Left renal cortex interstitium (tissue), 4 donors: Measurements from ENCODE around the gene EIF4A3. TPM values are rescaled to one million over a fixed set of nuclear protein-coding genes. Genes with fewer than 3 reads are reported as not detected.

ENCODE experiments used
- DNase-seq, 4 donors: peaks; one replicate each; pipeline ENCODE4 v3.0.0-alpha.2; 2013; ENCODE audit warnings: low read depth in 4 of 4, low spot score in 2 of 4, missing footprints in 1 of 4
- polyA plus RNA-seq, 4 donors: library from polyadenylated mRNA; unstranded; fragments of 120-200 nt; gene quantifications; one replicate each; pipeline ENCODE4 v1.2.1, GENCODE V29; 2013; ENCODE audit not compliant: insufficient read length in 4 of 4

The EIF4A3 gene
- 100 to 1,000 TPM; 111 to 125 (median 115) TPM for polyA plus RNA-seq

- DNase-seq = peak; percentile 92 to 99 (median 98)
Measured at GRCh38 chr17:80147035-80147822, at the start of gene EIF4A3. Gene EIF4A3, minus strand, starts transcription at chr17:80147128. Its CDS starts 167 bp downstream, at chr17:80146961.

DNA sequence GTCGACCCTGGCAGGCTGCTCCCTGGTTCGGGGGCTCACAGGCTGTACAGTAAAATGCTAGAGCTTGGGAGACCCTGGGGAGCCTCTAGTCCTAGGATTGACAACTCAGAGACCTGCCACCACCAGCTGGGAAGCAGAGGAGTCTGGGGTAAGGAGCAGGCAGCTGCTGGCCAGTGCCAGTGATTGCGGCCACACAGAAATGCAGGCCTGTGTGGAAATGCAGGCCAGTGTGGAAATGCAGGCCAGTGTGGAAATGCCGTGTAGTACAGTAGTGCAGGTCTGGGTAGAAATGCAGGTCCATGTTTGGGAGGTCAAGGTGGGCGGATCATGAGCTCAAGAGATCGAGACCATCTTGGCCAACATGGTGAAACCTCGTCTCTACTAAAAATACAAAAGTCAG is 49.7 kb upstream of the EIF4A3 start:
- no peak for DNase-seq

- no peak for DNase-seq
Measured at GRCh38 chr17:80195671-80196529, 49.0 kb upstream of the EIF4A3 start.

GRCh38 chr17:80195141-80195540 is 48.2 kb upstream of the EIF4A3 start:
- no peak for DNase-seq

DNA sequence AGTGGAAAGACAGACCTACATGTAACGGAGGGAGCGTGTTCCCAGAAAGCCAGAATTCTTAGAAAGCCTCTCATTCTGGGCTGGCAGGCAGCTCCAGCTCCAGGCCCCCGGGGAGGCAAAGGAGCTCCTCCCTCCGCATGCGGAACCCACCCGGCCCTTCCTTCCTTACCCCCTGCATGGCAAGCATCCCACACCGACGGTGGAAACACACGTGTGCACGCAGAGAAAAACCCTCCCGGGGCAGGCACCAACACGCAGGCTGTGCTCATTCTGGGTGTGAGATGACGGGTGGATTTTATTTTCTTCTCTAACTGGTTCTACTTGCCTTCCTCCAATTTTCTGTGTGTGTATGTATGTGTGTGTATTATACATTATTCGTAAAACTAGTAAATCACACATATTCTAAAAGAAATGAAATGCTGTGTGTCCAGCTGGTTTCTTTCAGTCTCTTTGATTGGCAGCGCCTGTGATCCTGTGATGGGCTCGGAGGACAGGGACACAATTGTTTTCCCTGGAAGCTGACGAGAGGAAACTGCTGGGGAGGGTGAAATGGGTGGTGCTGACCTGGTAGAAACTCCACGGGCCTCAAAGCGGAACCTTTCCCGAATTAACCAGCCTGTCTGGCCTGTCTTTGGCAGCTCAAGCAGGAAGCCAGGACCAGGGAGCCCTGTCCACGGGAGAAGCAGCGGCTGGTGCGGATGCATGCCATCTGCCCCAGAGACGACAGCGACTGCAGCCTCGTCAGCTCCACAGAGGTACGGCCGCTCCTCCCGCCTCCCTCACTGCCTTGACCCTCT is 45.1 kb upstream of the EIF4A3 start:
- no peak for DNase-seq

GRCh38 chr17:80191192-80191591 is 44.3 kb upstream of the EIF4A3 start:
- DNase-seq = no peak

GRCh38 chr17:80190716-80191115 is 43.8 kb upstream of the EIF4A3 start:
- no peak for DNase-seq

DNA sequence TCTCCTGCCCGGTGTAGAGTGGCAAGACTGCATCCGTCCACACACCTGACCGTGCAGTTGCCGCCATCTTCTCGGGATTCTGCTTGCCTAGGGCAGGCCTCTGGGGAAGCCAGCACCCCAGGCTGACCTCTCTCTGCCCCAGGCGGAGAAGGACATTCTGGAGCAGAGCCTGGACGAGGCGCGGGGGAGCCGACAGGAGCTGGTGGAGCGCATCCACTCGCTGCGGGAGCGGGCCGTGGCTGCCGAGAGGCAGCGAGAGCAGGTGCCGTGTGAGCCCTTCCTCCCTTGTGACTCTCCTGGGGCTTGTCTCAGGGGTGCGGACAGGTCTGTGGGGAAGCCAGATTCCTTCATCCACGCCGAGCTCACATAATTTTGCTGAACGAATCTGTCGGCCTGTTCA is 42.7 kb upstream of the EIF4A3 start:
- DNase-seq = no peak

DNA sequence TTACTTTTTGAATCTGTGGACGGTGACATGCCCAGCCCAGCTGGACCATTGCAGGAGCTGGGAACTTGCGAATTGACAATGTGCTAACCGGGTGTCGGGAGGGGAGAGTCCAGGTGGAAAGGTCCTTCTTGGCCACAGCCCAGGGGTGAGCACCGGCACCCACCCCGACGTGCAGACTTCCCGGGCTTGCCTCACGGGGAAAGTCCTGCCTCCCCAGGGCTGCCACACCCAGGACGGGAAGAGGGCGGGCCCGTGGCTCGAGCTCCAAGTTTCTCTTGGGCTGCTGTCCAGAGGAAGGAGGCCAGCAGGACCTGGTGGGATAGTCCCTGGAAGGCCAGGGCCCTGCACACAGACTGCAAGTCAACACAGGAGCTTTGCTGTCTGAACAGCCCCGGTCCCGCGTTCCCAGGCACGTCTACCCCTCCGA is 40.6 kb upstream of the EIF4A3 start:
- no peak for DNase-seq

- DNase-seq = no peak
Measured at GRCh38 chr17:80187090-80187489, 40.2 kb upstream of the EIF4A3 start.

DNA sequence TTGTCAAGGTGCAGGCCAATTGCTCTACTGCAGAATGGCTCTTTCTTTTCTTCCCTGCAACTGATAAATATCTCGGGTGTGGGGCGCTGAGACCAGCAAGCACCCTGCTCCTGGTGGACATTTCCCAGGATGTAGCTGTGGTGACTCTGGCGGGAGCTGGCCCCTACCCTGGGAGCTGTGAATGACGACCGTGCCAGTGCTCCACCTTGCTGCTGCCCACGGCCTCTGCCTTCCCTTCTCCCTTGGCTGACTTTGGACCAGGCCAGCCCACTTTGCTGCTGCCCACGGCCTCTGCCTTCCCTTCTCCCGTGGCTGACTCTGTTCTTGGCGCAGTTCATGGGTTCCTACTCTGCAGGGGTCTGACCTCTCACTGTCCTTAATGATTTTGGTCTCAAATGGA is 39.0 kb upstream of the EIF4A3 start:
- DNase-seq = no peak

DNA sequence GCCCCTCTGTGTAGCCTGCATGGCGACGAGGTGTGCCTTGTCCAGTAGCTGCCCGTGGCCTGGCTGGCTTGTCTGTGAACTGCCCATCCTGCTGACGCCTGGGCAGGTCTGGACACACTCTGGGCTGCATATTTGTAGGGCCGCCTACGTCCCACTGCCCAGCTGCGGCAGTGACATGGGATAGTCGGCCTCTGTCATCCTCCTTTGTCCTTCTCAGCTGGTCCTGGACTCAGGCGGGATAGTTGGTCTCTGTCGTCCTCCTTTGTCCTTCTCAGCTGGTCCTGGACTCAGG is 37.4 kb upstream of the EIF4A3 start:
- DNase-seq = no peak

DNA sequence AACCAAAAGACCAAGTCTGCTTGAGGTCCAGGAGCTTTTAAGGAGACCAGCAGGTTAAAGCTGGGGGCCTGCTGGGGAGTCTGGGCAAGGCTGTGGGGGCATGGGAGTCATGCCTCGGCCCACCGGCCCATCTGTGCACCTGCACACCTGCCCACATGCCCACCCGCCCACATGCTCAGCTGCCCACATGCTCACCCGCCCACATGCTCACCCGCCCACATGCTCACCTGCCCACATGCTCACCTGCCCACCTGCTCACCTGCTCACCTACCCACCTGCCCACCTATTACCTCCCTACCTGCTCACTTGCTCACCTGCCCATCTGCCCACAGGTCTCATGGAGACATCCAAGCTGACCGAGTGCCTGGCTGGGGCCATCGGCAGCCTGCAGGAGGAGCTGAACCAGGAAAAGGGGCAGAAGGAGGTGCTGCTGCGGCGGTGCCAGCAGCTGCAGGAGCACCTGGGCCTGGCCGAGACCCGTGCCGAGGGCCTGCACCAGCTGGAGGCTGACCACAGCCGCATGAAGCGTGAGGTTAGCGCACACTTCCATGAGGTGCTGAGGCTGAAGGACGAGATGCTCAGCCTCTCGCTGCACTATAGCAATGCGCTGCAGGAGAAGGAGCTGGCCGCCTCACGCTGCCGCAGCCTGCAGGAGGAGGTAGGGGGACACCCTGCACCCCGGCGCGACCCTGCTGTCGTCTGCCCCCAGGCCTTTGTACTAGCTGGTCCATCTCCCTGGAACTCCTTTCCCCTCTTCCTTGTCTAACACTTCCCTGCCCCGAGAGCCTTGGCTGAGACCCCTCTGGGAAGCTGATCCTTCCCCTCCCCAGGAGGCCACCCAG is 36.9 kb upstream of the EIF4A3 start:
- DNase-seq = no peak

GRCh38 chr17:80182845-80183223 is 35.9 kb upstream of the EIF4A3 start:
- no peak for DNase-seq

DNA sequence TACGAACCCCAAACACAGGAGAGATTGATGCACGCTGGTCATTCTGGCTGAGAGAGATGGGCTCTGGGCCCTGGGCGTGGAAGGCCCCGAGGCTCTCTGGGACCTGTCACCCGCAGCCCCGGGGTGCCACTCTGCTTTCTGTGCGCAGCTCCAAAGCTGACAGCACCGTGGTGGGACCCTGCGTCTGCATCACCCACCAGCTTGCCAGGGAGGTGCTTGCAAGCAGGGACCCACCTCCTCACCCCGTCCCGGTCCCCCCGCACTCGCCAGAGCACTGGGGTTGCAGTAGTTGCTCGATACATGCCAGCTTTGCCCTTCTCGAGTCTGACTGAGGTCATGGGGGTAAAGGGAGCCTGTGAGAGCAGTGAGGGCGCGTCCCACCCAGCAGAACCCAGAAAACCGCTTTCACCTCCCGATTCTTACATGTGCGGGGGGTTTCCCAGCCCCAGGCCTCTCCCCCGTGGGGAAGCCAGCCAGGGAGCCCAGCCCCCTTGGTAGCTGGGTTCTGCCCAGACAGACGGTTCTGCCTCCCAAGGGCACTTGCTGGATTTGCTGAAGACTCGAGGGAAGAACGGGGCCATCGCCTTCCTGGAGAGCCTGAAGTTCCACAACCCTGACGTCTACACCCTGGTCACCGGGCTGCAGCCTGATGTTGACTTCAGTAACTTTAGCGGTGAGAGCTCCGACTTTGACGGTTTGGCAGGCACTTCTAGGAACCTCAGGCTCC is 35.4 kb upstream of the EIF4A3 start:
- no peak for DNase-seq

DNA sequence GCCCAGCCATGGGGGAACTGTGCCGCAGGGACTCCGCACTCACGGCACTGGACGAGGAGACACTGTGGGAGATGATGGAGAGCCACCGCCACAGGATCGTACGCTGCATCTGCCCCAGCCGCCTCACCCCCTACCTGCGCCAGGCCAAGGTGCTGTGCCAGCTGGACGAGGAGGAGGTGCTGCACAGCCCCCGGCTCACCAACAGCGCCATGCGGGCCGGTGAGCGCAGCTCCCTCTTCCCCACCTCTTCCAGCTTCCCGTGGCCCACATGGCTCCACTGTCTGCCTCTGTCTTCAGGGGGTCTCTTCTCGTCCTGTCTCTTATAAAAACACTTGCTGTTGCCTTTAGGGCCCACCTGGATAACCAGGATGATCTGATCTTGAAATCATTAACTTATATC is 34.5 kb upstream of the EIF4A3 start:
- no peak for DNase-seq

GRCh38 chr17:80180192-80180591 is 33.3 kb upstream of the EIF4A3 start:
- DNase-seq = no peak

DNA sequence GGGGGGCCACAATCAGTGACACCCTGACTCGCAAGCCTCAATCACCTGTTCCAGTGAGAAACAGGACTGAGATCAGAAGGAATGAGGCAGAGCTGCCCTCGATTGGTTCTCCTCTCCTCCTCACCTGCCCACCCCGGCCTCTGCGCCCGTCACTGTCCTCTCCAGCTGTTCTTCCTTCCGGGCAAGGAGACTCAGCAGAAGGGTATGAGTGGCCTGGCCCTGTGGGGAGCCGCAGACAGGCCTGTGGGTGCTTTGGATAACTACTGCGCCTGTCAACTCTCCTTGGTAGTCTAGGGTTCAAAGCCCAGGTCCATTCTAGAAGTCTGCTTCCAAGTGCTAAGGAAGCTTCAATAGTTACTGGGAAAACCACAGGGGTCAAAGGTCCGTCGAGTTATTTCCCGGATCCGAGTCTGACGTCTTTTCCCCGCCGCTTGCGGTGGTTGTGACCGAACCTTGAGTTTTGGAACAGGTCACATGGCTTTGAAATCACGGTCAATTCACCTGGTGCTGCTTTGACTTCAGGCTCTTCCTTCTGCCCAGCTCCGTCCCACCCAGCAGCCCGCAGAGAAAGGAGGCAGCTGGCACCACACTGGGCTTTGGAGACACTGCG is 31.2 kb upstream of the EIF4A3 start:
- no peak for DNase-seq

GRCh38 chr17:80176757-80177156 is 29.8 kb upstream of the EIF4A3 start:
- DNase-seq = no peak
